Germinal center (tissue), 1 donor: Measurements from ENCODE around the gene TMUB2.
A peak's percentile ranks its signal among the peaks of the same experiment; 100 is the strongest.
"Not testable (repeated sequence)": the region's sequence is repeated elsewhere in the genome, so short reads cannot be mapped to it uniquely, and the experiment has no call there.

Experiments used
- DNase-seq: peaks from one replicate; pipeline ENCODE4 v3.0.0; 2012; ENCODE audit warnings: mixed read lengths, low spot score

The TMUB2 gene

DNA sequence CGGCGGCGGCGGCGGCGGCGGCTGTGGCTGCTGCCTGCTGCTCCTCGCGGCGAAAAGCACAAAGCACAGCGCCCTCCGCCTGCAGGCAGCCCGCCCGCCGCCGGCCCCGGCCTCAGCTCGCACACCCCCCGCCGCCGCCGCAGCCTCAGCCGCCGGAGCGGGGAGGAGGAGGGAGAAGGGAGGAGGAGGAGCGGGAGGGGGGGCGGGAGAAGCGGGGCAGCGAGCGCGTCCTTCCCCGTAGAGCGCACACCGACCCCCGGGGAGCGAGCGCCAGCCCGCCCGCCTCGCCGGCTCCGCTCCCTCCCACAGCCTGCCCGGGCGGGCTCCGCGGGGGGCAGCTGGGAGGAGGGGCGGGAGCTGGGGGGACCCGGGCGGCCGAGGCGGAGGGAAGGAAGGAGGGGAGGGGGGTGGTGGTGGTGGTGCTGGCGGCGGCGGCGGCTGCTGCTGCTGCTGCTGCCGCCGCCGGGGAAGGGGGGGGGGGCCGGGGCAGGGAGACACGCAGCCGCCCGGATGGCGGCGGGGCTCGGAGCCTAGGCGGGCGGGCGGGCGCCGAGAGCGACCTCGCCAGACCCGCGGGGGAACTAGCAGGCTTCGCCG is 32.9 kb downstream of the TMUB2 start, which contains the start of gene UBTF:
TSS of gene UBTF (minus strand) at position 60 of the 597 bp plus-strand sequence. CDS start 1,446 bp downstream, outside the sequence.
- peak; percentile 72 for DNase-seq

- peak; percentile 78 for DNase-seq
These were observed 33.7 kb downstream of the TMUB2 start for GRCh38 chr17:44220213-44221083.

- peak; percentile 76 for DNase-seq
These were observed 34.5 kb downstream of the TMUB2 start for GRCh38 chr17:44221084-44221861.

- no peak for DNase-seq
These were observed 35.0 kb downstream of the TMUB2 start for GRCh38 chr17:44221862-44222111.

DNA sequence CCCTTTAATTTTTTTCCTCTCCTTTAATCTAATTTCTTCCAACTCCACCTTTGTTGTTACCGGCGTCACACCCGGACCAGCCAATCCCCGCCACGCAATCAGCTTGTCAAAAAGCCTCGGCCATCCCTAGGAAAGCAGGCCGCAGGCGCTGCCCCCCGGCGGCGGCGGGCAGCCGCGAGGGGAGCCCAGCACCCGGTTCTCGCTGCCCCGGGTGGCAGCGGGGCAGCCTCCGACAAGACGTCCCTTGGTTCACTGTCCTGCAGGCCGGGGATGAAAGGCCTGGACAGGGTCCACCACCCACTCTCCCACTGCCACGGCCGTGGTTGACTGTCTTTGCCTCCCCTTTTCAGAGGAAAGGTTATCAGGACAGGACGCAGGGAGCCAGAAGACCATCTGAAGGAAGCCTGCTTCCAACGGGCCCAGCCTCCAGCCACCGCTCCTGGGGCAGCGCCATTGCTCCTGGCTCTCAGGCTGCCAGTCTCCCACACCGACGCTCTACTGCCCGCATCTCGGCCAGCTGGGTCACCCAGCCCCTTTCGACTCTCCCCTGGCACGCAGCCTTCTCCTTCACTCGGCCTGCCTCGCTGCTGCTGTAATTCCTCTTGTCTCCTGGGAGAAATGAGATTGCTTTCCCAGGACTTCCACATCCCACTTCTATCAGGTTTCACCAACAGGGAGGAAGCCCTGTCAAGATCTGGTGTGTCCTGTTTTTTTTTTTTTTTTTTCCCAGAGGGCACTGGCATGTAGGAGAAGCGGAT is 35.5 kb downstream of the TMUB2 start:
- peak; percentile 61 for DNase-seq

DNA sequence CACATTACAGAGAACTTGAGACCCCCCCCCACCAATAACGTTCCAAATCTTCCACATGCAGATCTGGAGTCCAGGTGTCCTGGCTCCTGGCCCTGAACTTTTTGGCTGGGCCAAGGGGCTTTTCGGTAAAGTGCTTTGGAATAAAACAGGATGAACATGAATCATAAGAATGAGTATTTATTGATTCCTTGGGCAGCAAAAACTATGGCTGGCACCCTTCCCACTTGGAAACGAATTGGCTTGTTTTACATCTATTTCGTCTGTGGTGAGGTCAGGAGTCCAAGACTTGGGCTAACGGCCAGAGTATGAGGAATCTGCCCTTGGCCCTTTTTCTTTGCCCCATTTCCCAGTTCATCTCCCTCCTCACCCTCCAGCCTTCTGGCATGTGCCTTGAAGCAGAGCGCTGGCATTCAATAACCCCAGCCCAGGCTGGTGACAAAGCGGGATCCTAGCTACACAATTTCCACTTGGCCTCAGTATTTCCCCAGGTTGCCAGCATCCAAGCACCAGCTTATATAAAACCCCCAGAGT is 36.8 kb downstream of the TMUB2 start:
- DNase-seq: no peak

GRCh38 chr17:44229090-44229489 is 42.3 kb downstream of the TMUB2 start:
- no peak for DNase-seq

DNA sequence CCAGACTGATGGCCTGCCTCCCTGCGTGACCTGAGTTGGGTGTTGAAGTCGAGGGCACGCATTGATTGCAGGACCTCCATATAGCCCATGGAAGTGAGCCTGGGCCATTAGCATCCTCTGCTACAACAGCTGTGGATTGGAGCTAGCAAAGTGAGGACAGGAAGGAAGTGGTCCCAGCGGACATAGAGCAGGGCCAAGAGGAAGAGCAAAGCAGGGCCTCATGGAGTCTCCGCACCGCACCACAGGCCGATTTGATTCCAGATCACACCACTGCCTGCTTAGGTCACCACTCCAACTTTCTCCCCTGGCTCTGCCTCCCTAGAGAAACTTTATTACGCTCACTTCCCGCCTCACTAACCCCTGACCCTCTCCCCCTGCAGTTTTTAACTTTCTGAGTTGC is 43.4 kb downstream of the TMUB2 start:
- DNase-seq: no peak

DNA sequence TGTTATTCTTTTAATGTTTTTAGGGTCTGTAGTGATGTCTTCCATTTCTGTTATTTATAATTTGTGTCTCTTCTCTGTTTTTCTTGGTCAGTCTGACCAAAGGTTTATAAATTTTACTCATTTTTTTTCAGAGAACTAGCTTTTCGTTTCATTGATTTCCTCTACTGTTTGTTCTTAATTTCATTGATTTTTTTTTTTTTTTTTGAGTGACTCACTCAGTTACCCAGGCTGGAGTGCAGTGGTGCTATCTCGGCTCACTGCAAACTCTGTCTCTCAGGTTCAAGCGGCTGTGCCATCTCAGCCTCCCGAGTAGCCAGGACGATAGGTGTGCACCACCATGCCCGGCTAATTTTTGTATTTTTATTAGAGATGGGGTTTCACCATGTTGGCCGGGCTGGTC is 45.3 kb downstream of the TMUB2 start:
- DNase-seq: no peak

DNA sequence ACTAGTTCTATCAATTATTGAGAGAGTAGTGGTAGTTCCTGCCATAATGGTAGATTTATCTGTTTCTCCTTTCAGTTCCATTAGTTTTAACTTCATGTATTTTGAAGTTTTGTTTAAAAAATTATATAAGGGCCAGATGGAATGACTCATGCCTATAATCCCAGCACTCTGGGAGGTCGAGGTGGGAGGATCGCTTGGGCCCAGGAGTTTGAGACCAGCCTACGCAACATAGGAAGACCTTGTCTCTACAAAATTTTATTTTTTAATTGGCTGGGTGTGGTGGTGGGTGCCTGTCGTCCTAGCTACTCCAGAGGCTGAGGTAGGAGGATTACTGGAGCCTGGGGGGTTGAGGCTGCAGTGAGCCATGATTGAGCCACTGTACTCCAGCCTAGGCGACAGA is 46.8 kb downstream of the TMUB2 start:
- DNase-seq: no peak

GRCh38 chr17:44235583-44235936 is 48.8 kb downstream of the TMUB2 start:
- DNase-seq: no peak

DNA sequence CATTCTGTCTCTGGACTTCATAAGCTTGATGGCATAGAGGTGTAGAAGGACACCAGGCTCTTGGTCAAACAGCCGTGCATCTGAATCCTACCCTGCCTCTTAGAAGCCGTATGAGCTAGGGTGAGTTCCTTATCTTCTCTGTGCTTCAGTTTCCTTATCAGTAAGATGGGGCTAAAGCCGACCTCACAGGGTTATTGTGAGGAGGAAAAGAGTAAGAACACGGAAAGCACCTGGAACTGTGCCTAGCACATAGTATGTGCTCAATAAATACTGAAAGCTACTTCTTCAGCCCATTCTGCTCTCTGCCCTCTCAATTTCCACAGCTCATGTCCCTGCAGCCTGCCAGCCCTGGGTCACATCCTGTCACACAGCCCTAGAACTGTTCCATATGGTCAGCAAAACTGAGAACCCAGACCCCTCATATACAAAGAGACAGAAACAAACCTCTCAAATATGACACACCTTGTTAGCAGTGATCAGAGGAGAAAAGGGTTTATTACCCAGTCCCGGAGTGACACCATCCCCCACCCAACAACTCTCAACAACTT is 49.7 kb downstream of the TMUB2 start:
- no peak for DNase-seq

DNA sequence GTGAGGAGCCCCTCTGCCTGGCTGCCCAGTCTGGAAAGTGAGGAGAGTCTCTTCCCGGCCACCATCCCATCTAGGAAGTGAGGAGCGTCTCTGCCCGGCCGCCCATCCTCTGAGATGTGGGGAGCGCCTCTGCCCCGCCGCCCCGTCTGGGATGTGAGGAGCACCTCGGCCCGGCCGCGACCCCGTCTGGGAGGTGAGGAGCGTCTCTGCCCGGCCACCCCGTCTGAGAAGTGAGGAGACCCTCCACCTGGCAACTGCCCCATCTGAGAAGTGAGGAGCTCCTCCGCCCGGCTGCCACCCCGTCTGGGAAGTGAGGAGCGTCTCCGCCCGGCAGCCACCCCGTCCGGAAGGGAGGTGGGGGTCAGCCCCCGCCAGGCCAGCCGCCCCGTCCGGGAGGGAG is 51.1 kb downstream of the TMUB2 start:
- DNase-seq: not testable (repeated sequence)

- no peak for DNase-seq
These were observed 54.4 kb downstream of the TMUB2 start for GRCh38 chr17:44241106-44241624.
